Muscle layer of colon (tissue), 2 donors: ENCODE results near the gene MED13L.

Experiments
- H3K27ac ChIP-seq: one replicate; pipeline ENCODE4 v1.7.0; 2013; ENCODE audit warnings: low read depth, mild to moderate bottlenecking, low read length, moderate library complexity
- H3K27me3 ChIP-seq, 2 donors: one replicate each; pipeline ENCODE4 v1.7.0; 2013; ENCODE audit warnings: low read length in 2 of 2, mild to moderate bottlenecking in 2 of 2; ENCODE audit not compliant: insufficient read depth in 2 of 2, control insufficient read depth in 1 of 2
- H3K36me3 ChIP-seq: one replicate; pipeline ENCODE4 v1.7.0; 2013; ENCODE audit warnings: mild to moderate bottlenecking, low read length; ENCODE audit not compliant: insufficient read depth
- H3K4me1 ChIP-seq: one replicate; pipeline ENCODE4 v1.7.0; 2013; ENCODE audit warnings: mild to moderate bottlenecking, low read length; ENCODE audit not compliant: insufficient read depth
- H3K4me3 ChIP-seq, 2 donors: one replicate each; pipeline ENCODE4 v1.7.0; 2013; ENCODE audit warnings: low read length in 2 of 2, low read depth in 1 of 2, mild to moderate bottlenecking in 1 of 2, moderate library complexity in 1 of 2
- H3K9ac ChIP-seq: one replicate; pipeline ENCODE4 v1.7.0; 2013; ENCODE audit warnings: low read length
- H3K9me3 ChIP-seq: one replicate; pipeline ENCODE4 v1.7.0; 2013; ENCODE audit warnings: mild to moderate bottlenecking, low read length
- donor health status: abdominal sarcoma.
- donor health status: Adenocarcinoma of cecum.

MED13L gene

DNA sequence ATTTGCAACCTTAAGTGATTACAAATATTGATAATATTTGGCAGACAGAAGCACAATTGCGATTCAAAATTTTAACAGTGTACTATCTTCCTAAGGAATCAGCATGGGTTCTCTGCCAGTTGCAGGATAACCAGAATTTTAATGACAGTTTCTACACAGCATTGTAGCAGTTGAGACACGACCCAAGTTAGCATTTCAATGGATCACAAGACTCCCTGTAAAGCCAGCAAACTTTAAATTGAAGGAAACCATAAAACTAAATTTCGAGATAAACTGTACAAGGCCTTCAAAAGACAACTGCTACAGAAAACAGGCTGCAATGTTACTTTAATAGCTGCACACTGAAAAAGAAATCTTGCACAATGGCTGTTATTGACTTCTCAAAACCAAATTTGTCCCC lies 154.9 kb downstream of the MED13L start:
- Histone ChIP-seq H3K4me1 (peaks cover 53% of the 10 kb centered on the region), H3K36me3 (no peaks in the 10 kb centered on the region), H3K27ac (no peak overlapping the region), H3K27me3 (no peaks in the 10 kb centered on the region), H3K9ac (no peak overlapping the region), H3K9me3 (no peaks in the 10 kb centered on the region), H3K4me3 (no peak overlapping the region)

DNA sequence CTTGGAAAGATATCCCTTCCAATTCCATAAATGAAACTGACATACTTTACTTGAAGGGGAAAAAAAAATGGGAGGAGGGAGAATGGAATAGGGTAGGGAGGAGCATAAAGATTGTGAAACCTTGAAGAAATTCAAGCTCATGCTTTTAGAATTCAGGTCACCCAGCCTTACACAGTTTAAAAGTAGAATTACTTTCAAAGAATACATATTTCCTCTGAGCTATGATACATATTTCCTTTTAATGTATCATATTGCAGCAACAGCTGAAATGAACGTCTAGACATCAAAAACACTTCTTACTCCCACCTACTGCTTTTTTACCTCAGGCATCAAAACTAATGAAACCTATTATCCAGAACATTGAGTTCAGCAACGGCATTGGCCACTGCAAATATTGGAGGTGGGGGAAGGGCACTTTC lies 156.0 kb downstream of the MED13L start:
- Histone ChIP-seq H3K9me3 (no peaks in the 10 kb centered on the region), H3K4me3 (no peak overlapping the region), H3K4me1 (peaks cover 48% of the 10 kb centered on the region), H3K36me3 (no peaks in the 10 kb centered on the region), H3K27ac (no peak overlapping the region), H3K9ac (no peak overlapping the region), H3K27me3 (no peaks in the 10 kb centered on the region)

DNA sequence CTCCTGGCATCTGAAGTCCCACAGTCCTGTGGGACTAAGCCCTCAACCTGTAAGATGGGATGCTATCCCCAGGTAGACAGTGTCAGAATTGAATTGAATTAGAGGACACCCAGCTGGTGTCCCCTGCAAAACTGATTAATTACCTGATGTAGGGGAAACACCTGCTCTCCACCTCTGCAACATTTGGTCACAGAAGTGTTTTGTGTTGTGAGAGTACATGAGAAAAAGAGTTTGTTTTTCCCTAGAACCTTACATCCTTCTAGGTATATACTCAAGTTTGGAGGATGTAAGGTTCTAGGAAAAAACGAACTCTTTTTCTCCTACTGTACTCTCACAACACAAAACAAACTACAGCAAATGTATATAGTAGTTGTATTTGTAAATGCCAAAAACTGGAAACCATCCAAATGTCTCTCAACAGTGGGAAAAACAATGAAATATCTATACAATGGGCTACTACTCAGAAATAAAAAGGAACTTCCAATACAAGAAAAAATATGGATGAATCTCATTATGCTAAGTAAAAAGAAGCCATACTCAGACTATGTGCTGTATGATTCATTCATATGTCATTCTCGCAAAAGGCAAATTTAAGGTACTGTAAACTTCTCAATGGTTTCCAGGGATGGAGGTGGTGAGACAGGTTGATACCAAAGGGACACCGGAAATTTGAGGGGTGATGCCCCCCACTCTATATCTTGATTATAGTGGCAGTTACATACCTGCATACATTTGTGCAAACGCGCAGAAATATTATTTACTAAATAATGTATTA lies 160.7 kb downstream of the MED13L start:
- no peak overlapping the region for H3K9ac ChIP-seq
- H3K4me3 ChIP-seq = no peak overlapping the region
- no peaks in the 10 kb centered on the region for H3K9me3 ChIP-seq
- no peaks in the 10 kb centered on the region for H3K36me3 ChIP-seq
- H3K27ac ChIP-seq = no peak overlapping the region
- no peaks in the 10 kb centered on the region for H3K27me3 ChIP-seq
- peaks cover 33% of the 10 kb centered on the region for H3K4me1 ChIP-seq

- no peaks in the 10 kb centered on the region for H3K36me3 ChIP-seq
- H3K9ac ChIP-seq = no peak overlapping the region
- H3K9me3 ChIP-seq = no peaks in the 10 kb centered on the region
- H3K4me3 ChIP-seq = no peak overlapping the region
- H3K4me1 ChIP-seq = peaks cover 16% of the 10 kb centered on the region
- H3K27ac ChIP-seq = no peak overlapping the region
- H3K27me3 ChIP-seq = no peaks in the 10 kb centered on the region
Measured at GRCh38 chr12:116113398-116114130, 163.9 kb downstream of the MED13L start.

GRCh38 chr12:116106870-116107269 lies 170.6 kb downstream of the MED13L start:
- H3K9me3 ChIP-seq = no peaks in the 10 kb centered on the region
- H3K36me3 ChIP-seq = no peaks in the 10 kb centered on the region
- no peak overlapping the region for H3K4me3 ChIP-seq
- no peaks in the 10 kb centered on the region for H3K27me3 ChIP-seq
- no peak overlapping the region for H3K27ac ChIP-seq
- no peak overlapping the region for H3K9ac ChIP-seq
- H3K4me1 ChIP-seq = peaks cover 13% of the 10 kb centered on the region

DNA sequence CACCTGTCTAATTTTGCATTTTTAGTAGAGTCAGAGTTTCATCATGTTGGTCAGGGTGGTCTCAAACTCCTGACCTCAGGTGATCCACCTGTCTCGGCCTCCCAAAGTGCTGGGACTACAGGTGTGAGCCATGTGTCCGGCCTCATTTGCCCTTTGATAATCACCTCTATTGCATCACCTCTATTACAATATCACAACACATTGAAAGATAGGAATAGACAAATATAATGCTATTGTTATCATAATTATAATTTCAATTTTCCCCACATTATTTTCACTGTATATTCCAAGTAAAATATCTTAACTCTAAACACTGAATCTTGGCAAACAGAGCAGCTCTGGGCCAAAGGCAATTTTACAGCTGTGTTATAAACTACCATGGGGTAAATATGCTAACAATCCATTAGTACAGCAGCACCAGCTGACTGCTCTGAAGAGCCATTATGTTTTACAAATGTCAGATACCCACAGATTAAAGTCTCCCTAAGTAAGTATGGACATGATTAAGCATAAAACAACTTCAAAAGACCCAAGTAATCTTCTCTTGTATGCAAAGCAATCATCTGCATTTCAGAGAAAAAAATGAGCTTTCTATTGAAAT lies 173.2 kb downstream of the MED13L start:
- Histone ChIP-seq H3K36me3 (no peaks in the 10 kb centered on the region), H3K27me3 (no peaks in the 10 kb centered on the region), H3K9me3 (no peaks in the 10 kb centered on the region), H3K4me3 (no peak overlapping the region), H3K9ac (no peak overlapping the region), H3K4me1 (peaks cover 20% of the 10 kb centered on the region), H3K27ac (no peak overlapping the region)

DNA sequence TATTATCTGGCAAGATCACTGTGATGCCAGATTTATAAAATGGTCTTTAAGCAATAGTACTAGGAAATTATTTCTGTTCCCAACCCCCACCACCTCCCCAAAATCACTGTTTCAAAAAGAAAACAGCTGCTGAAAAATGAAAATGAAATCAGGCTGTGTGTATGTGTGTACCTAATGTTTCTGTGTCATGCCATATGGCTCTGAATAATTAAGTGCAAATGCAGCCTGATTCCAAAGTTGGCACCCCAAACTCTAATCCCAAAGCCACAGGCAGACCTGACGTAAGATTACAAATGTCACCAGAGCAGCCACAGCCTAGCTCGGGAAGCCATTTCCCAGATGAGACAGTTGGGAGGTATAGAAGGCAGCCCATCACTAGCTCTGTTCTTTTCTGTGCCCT lies 175.5 kb downstream of the MED13L start:
- Histone ChIP-seq H3K4me3 (no peak overlapping the region), H3K27ac (no peak overlapping the region), H3K36me3 (no peaks in the 10 kb centered on the region), H3K9ac (no peak overlapping the region), H3K27me3 (no peaks in the 10 kb centered on the region), H3K4me1 (peaks cover 20% of the 10 kb centered on the region), H3K9me3 (no peaks in the 10 kb centered on the region)

DNA sequence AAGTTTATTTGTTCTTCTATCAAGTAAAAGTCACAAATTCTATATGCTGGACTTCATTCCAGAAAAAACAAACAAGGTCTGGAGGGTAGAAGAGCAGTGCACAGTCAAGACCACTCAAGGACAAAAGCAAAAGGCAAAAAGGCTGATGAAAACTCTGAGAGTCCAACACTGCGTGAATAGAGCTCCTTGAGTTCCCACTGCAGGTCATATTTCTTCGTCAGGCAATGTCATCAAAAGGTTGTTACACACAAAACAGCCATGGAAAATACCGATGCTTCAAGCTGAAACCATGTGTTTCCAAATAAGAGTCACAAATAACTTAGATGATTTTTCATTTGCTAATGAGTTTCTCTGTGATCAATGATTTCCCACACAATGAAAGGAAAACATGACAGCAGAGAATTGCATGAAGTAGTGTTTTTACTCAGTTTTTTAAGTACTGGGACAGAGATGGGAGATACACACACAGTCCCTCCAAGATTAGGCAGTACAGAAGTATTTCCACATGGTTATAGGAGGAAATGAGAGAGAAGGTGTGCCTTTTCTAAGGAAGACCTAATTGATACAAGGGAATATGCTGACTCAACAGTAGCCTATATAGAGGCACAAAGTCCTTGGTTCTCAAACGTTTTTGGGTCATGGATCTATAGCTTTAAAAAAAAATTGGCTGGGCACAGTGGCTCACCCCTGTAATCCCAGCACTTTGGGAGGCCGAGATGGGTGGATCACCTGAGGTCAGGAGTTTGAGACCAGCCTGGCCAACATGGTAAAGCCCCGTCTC lies 177.7 kb downstream of the MED13L start:
- Histone ChIP-seq H3K4me1 (peaks cover 16% of the 10 kb centered on the region), H3K36me3 (no peaks in the 10 kb centered on the region), H3K9me3 (no peaks in the 10 kb centered on the region), H3K4me3 (no peak overlapping the region), H3K9ac (no peak overlapping the region), H3K27ac (no peak overlapping the region), H3K27me3 (no peaks in the 10 kb centered on the region)

DNA sequence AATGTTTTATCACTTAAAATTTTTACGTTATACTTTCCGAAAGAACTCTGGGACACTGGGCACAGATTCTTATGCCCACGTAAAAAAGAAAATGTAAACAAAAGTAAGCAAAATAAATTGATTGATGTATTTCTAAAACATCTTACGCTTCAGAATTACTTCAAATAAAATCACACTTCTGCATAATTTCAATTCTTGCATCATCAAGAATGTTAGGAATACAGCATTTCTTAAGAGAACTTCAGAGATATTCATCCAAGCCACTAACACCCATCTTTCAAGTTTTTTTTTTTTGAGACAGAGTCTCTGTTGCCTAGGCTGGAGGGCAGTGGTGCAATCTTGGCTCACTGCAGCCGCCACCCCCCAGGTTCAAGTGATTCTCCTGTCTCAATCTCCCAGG lies 180.6 kb downstream of the MED13L start:
- Histone ChIP-seq H3K9me3 (no peaks in the 10 kb centered on the region), H3K36me3 (no peaks in the 10 kb centered on the region), H3K9ac (no peak overlapping the region), H3K27ac (no peak overlapping the region), H3K27me3 (no peaks in the 10 kb centered on the region), H3K4me1 (peaks cover 7% of the 10 kb centered on the region), H3K4me3 (no peak overlapping the region)

DNA sequence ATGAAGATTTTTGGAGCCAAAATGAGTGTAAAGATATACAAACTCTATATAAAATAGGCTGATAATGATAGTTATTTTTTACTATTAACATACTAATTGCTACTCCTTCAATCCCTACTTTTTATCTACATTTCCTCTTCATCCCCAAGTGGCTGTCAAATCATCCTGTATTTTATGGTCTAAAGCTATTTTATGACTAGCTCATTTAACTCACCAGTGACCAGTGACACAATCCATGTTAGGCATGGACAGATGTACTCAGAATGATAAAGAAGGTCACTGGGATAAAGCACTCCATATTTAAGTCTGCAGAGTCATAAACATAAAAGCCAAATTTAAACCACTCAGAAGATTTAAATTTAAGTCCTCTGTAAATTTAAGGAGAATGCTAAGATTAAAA lies 183.0 kb downstream of the MED13L start:
- Histone ChIP-seq H3K36me3 (no peaks in the 10 kb centered on the region), H3K9ac (no peak overlapping the region), H3K27ac (no peak overlapping the region), H3K27me3 (no peaks in the 10 kb centered on the region), H3K9me3 (no peaks in the 10 kb centered on the region), H3K4me1 (peaks cover under 1% of the 10 kb centered on the region), H3K4me3 (no peak overlapping the region)

- H3K9me3 ChIP-seq = no peaks in the 10 kb centered on the region
- no peak overlapping the region for H3K27ac ChIP-seq
- H3K4me1 ChIP-seq = no peaks in the 10 kb centered on the region
- H3K9ac ChIP-seq = no peak overlapping the region
- no peaks in the 10 kb centered on the region for H3K27me3 ChIP-seq
- H3K36me3 ChIP-seq = no peaks in the 10 kb centered on the region
- H3K4me3 ChIP-seq = no peak overlapping the region
Measured at GRCh38 chr12:116093915-116094314, 183.6 kb downstream of the MED13L start.
